Measurements from ENCODE around the gene FRY. TPM values are rescaled to one million over a fixed set of nuclear protein-coding genes. Genes with fewer than 3 reads are reported as not detected.

The FRY gene
- total RNA-seq, 2 donors from 2014 or later, result 32.0 to 45.4 TPM

DNA sequence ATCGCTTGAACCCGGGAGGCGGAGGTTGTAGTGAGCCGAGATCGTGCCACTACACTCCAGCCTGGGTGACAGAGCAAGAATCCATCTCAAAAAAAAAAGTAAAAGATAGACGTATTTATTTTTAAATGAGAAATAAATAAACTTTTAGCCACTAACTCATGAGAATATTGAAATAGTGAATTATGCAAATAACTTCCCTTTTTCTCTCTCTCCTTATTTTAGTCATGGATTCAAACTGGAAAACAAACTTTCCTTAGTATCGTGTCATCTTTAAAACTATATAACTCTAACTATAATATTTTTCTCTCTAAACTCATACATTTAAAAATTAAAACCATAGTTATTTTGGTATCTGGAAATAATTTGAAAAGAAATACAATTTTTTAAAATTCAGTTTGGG lies 96.1 kb downstream of the FRY start:
- H3K4me1 ChIP-seq, result no peaks in the 10 kb centered on the region
- DNase-seq (no peak), ATAC-seq (no peak)
- 96 to 97% methylated on average over 7 of the region's 7 CpGs for WGBS, 2 donors
- H3K36me3 ChIP-seq (replicated peaks in 1 of 2; ENCODE audit: insufficient read depth in 1 of 2, low read depth in 2 of 2), result peaks cover 0 to 2% of the 10 kb centered on the region in 2 donors
- H3K9me3 ChIP-seq, result no peaks in the 10 kb centered on the region
- no peak overlapping the region for H3K27ac ChIP-seq
- intact Hi-C loops (cut with DNase I), result no loop called here
- TF ChIP-seq POLR2A (IDR thresholded peaks at IDR 0.05), result no peak
- TF ChIP-seq, protein P1, sequence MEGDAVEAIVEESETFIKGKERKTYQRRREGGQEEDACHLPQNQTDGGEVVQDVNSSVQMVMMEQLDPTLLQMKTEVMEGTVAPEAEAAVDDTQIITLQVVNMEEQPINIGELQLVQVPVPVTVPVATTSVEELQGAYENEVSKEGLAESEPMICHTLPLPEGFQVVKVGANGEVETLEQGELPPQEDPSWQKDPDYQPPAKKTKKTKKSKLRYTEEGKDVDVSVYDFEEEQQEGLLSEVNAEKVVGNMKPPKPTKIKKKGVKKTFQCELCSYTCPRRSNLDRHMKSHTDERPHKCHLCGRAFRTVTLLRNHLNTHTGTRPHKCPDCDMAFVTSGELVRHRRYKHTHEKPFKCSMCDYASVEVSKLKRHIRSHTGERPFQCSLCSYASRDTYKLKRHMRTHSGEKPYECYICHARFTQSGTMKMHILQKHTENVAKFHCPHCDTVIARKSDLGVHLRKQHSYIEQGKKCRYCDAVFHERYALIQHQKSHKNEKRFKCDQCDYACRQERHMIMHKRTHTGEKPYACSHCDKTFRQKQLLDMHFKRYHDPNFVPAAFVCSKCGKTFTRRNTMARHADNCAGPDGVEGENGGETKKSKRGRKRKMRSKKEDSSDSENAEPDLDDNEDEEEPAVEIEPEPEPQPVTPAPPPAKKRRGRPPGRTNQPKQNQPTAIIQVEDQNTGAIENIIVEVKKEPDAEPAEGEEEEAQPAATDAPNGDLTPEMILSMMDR (IDR thresholded peaks at IDR 0.05), result no peak
- no peak overlapping the region for H3K4me3 ChIP-seq
- H3K27me3 ChIP-seq, result no peaks in the 10 kb centered on the region

DNA sequence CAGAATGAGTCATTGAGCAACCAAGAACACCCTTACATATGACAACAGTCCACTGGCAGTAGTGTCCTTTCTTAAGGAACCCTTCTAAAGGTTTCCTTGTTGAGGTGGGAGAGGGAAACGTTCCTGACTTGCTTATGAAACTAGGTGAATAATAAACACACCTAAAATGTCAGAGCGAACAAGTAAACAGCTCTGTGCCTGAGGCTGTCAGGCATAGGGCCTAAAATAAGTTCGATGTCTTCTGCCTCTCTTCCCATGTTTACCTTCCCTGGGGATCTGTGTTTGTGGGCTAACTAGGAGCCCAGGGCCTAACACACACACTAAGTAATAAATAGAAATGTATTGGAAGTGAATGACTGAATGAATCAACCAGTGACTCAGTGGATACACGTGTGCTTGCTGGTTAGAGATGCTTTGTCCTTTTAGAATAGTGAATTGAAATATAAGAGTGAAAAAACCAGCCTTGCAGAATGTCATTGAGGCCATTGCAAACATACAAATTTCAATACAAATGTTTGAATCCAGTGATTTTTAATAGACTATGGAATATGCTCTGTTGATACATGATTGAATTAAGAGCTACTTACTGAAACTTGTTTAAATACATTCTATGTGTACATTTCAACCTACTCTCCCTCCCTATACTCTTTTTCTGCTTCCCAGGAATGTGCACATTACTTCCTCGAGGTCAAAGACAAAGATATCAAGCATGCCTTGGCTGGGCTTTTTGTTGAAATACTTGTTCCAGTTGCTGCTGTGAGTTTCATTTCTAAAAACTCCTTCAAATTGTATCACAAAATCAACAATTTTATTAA lies 102.9 kb downstream of the FRY start:
- H3K4me3 ChIP-seq, result no peak overlapping the region
- H3K27me3 ChIP-seq, result no peaks in the 10 kb centered on the region
- H3K4me1 ChIP-seq, result no peaks in the 10 kb centered on the region
- no peak for TF ChIP-seq POLR2A (IDR thresholded peaks at IDR 0.05)
- TF ChIP-seq, protein P1 (IDR thresholded peaks at IDR 0.05), result no peak
- H3K27ac ChIP-seq, result no peak overlapping the region
- H3K9me3 ChIP-seq, result no peaks in the 10 kb centered on the region
- no peaks in the 10 kb centered on the region for H3K36me3 ChIP-seq (replicated peaks in 1 of 2; ENCODE audit: insufficient read depth in 1 of 2, low read depth in 2 of 2)
- intact Hi-C loops (cut with DNase I), result no loop called here
- 54 to 58% methylated on average over 5 of the region's 5 CpGs for WGBS, 2 donors
- no peak for DNase-seq
- ATAC-seq, result no peak

DNA sequence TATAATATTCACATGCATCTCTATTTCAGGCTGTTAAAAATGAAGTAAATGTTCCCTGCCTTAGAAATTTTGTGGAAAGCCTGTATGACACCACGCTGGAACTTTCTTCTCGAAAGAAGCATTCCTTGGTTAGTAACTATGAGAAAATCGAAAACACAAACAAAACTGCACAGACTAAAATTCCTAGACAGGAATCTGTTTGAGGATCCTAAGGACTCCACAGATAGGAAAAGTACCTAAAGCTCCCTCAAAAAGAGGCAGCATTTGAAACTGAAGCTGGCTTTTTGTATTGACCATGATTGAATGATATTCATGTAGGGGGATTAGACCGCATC lies 103.4 kb downstream of the FRY start:
- DNase-seq (no peak), ATAC-seq (no peak)
- intact Hi-C loops (cut with DNase I), result no loop called here
- Histone ChIP-seq H3K4me3 (no peak overlapping the region), H3K9me3 (no peaks in the 10 kb centered on the region), H3K36me3 (replicated peaks in 1 of 2; ENCODE audit: insufficient read depth in 1 of 2, low read depth in 2 of 2) (no peaks in the 10 kb centered on the region), H3K27ac (no peak overlapping the region), H3K27me3 (no peaks in the 10 kb centered on the region), H3K4me1 (no peaks in the 10 kb centered on the region)
- WGBS, 2 donors, result 88 to 89% methylated on average over 4 of the region's 4 CpGs
- TF ChIP-seq, protein P1 (IDR thresholded peaks at IDR 0.05), result no peak
- no peak for TF ChIP-seq POLR2A (IDR thresholded peaks at IDR 0.05)

DNA sequence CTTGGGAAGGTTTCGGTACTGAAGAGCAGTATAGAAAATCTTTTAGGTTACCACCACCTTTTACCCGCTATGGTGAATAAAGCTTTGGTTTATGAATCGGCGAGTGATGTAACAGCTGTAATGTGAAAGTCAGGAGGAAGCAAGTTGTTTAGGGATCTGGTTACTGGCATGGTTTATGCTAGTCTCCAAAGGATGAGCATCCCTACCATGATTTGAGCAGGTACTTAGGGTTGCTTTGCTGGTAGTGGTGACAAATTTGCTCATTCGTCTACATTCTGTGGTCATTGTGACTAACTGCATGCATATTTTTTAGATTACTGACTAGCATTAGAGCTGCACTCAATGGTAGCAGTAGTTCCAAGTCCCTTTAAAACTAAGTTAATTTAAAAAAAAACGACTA lies 104.1 kb downstream of the FRY start:
- Histone ChIP-seq H3K4me3 (no peak overlapping the region), H3K9me3 (no peaks in the 10 kb centered on the region), H3K27ac (no peak overlapping the region), H3K27me3 (no peaks in the 10 kb centered on the region), H3K36me3 (replicated peaks in 1 of 2; ENCODE audit: insufficient read depth in 1 of 2, low read depth in 2 of 2) (no peaks in the 10 kb centered on the region), H3K4me1 (no peaks in the 10 kb centered on the region)
- 82 to 91% methylated on average over 6 of the region's 6 CpGs for WGBS, 2 donors
- DNase-seq, result no peak
- intact Hi-C loops (cut with DNase I), result no loop called here
- ATAC-seq, result no peak
- TF ChIP-seq POLR2A (IDR thresholded peaks at IDR 0.05), result no peak
- TF ChIP-seq, protein P1 (IDR thresholded peaks at IDR 0.05), result no peak

DNA sequence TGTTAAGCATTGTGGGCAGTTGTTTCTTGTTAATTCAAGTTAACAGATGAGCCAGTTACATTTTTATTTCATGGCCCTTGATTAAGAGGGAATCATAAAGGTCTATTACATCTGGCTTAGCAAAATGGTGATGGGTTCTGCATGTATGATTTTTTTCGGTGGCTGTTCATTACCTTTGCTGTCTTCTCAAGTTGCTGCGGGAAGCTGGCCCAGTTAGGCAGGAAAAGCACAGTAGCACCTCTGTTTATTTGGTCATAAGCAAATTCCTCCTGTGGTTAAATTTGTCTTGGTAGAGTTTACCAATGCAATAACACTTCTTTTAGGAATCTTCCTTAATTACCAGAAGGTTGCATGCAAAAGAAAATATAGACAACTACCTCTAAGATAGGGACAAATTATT lies 104.5 kb downstream of the FRY start:
- no peaks in the 10 kb centered on the region for H3K9me3 ChIP-seq
- H3K27ac ChIP-seq, result no peak overlapping the region
- 80 to 90% methylated on average over 2 of the region's 2 CpGs for WGBS, 2 donors
- no peaks in the 10 kb centered on the region for H3K27me3 ChIP-seq
- H3K36me3 ChIP-seq (replicated peaks in 1 of 2; ENCODE audit: insufficient read depth in 1 of 2, low read depth in 2 of 2), result peaks cover 0 to 3% of the 10 kb centered on the region in 2 donors
- DNase-seq (no peak), ATAC-seq (no peak)
- no peak overlapping the region for H3K4me3 ChIP-seq
- intact Hi-C loops (cut with DNase I), result no loop called here
- no peaks in the 10 kb centered on the region for H3K4me1 ChIP-seq
- TF ChIP-seq, protein P1 (IDR thresholded peaks at IDR 0.05), result no peak
- no peak for TF ChIP-seq POLR2A (IDR thresholded peaks at IDR 0.05)
